ENCODE results near the gene STAT5A.
"Not testable (repeated sequence)": the region's sequence is repeated elsewhere in the genome, so short reads cannot be mapped to it uniquely, and the experiment has no call there.

The STAT5A gene

DNA sequence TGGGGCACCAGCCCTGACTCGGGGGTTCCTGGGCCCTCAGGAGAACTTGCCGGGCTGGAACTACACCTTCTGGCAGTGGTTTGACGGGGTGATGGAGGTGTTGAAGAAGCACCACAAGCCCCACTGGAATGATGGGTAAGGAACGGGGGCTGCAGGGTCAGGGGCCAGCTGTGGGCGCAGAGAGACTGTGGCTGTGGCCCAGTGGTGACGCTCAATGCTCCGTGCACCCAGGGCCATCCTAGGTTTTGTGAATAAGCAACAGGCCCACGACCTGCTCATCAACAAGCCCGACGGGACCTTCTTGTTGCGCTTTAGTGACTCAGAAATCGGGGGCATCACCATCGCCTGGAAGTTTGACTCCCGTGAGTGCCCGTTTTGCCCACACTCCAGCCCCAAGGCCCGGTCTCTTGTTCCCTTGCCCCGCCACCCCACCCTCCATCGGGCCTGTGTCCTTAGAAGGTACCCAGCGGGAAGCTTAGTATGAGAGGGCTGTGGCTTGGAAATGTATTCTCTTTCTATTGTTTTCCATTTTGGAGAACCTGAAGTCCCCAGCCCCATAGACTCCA is 19.1 kb downstream of the STAT5A start:
- DNase-seq (ENCODE audit: low read depth, low spot score), result no peak

- no peak for DNase-seq (ENCODE audit: low read depth, low spot score)
These were observed 20.1 kb downstream of the STAT5A start for GRCh38 chr17:42308446-42308845.

DNA sequence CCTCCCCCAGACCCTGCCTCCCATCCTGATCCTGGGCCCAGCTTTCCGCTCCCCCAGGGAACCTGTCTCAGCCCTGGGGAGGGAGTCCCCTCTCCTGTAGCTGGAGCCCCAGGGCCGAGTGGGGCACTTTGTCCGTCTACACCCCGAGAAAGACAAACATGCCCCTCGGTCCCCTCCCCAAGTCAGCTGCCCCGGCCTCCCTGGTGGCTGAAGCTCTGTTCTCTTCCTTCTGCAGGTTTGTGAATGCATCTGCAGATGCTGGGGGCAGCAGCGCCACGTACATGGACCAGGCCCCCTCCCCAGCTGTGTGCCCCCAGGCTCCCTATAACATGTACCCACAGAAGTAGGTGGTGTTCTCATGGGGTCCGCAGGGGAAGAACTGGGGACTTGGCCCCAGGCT is 20.8 kb downstream of the STAT5A start:
- DNase-seq (ENCODE audit: low read depth, low spot score), result no peak

DNA sequence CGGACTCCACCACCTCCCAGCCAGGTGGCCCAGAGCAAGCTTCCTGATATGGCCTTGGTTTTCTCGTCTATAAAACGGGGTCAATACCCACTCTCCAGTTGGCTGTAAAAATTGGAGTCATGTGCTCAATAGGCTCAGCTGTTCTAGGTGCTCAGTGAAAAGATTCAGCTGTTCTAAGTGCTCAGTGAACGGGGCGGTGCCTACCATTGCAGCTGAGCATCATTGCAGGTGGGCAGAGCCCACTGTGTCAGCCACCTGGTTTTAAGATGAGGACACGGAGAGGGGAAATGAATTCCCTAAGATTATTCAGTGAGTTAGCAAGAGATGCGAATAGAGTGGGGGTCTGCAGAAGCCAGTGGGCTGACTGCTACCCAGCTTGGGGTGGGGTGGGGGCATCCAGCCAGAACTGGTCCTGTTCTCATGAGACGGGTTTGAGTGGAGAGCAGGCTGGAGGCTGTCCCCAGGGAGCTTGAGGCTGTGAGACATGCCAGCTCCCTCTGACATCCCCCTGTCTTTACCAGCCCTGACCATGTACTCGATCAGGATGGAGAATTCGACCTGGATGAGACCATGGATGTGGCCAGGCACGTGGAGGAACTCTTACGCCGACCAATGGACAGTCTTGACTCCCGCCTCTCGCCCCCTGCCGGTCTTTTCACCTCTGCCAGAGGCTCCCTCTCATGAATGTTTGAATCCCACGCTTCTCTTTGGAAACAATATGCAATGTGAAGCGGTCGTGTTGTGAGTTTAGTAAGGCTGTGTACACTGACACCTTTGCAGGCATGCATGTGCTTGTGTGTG is 21.9 kb downstream of the STAT5A start:
- DNase-seq (ENCODE audit: low read depth, low spot score), result no peak

DNA sequence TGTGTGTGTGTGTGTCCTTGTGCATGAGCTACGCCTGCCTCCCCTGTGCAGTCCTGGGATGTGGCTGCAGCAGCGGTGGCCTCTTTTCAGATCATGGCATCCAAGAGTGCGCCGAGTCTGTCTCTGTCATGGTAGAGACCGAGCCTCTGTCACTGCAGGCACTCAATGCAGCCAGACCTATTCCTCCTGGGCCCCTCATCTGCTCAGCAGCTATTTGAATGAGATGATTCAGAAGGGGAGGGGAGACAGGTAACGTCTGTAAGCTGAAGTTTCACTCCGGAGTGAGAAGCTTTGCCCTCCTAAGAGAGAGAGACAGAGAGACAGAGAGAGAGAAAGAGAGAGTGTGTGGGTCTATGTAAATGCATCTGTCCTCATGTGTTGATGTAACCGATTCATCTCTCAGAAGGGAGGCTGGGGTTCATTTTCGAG is 22.5 kb downstream of the STAT5A start:
- no peak for DNase-seq (ENCODE audit: low read depth, low spot score)

- no peak for DNase-seq (ENCODE audit: low read depth, low spot score)
These were observed 23.1 kb downstream of the STAT5A start for GRCh38 chr17:42311240-42312034.

- DNase-seq (ENCODE audit: low read depth, low spot score), result no peak
These were observed 23.7 kb downstream of the STAT5A start for GRCh38 chr17:42312035-42312284.

GRCh38 chr17:42312285-42313130 is 24.2 kb downstream of the STAT5A start:
- no peak for DNase-seq (ENCODE audit: low read depth, low spot score)

- no peak for DNase-seq (ENCODE audit: low read depth, low spot score)
These were observed 25.1 kb downstream of the STAT5A start for GRCh38 chr17:42313389-42313772.

DNA sequence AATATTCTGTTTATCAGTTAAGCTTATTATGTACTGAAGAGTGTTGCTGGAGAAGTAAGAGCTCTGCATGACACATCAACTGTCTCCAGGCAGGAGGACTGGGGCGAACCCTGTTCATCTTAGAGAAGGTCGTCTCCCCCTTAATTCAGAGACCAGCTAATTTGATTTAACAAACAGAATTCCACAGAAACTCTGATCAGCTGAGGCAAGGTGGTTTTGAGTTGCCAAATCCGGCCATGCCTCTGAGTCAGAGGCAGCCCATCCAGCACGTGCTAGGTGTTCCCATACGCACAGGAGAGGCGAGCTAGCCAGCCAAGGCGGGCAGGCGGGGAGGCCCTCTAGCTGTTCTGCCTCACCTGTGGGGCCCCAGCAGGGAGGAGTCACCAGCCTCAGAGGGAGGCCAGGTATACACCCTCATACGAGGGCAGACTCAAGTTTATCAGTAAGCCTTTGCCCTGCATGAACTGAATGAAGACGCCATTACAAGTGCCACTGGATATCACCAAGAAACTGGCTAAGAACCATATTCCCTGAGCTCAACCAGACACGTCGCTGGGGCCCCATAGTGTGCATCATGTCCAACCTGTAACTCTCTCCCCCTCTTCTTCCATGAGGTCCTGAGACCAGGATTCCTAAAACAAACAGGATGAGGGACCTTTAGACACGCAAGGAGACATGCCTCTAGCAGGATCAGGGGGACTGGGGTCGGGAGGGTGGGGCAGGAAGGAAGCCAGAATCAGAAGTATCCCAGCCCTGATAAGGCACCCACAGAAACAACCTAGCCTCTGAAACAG is 25.7 kb downstream of the STAT5A start:
- DNase-seq (ENCODE audit: low read depth, low spot score), result no peak

GRCh38 chr17:42315402-42316156 is 27.3 kb downstream of the STAT5A start:
- no peak for DNase-seq (ENCODE audit: low read depth, low spot score)

DNA sequence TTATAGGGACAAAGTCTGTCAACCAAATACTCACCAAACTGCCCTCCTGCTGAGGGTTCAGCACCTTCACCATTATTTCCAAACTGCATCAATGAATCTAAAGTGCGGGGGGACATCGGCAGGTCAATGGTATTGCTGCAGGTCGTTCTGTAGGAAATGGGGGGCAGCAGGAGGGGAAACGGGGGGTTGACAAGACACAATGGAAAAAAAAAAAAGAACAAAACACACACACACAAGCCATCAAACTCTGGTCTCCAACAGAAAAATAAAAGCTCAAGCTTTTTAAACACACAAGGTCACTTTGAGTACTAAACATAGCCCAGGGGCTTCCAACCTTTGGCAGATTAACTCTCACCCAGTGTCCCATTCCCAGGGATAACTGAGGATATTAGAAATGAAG is 28.5 kb downstream of the STAT5A start:
- no peak for DNase-seq (ENCODE audit: low read depth, low spot score)

DNA sequence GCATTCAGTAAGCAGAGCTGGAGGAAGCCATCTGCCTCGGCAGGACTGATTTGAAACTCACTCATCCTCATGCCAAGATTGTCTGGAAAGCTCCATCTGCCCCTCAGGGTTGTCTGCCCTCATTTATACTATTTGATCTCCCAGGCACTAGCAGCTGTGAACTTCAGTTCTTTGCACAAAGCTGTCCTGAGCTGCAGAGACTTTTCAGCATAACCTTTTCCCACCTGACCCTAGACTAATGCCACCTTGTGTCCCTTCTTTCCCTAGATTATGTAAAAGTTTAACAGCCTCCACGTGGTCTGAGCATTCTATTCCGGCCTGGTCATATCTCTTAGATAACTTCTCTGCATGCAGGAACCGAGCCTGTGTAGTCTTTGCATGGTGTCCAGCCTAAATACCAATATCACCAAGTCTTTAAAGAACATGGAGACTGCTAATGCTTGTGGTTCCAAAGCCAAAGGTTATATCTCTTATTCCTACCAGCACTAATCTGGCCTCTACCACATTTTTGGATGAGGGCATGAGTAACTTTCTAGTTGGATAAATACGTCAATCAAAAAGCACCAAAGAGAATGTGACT is 29.1 kb downstream of the STAT5A start:
- DNase-seq (ENCODE audit: low read depth, low spot score), result no peak

DNA sequence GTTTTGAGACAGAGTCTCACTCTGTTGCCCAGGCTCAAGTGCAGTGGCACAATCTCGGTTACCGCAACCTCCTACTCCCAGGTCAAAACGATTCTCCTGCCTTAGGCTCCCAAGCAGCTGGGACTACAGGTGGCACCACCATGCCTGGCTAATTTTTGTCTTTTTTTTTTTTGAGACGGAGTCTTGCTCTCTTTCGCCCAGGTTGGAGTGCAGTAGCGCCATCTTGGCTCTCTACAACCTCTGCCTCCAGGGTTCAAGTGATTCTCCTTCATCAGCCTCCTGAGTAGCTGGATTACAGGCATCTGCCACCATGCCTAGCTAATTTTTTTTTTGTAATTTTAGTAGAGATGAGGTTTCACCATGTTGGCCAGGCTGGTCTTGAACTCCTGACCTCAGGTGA is 29.7 kb downstream of the STAT5A start:
- DNase-seq (ENCODE audit: low read depth, low spot score), result not testable (repeated sequence)

DNA sequence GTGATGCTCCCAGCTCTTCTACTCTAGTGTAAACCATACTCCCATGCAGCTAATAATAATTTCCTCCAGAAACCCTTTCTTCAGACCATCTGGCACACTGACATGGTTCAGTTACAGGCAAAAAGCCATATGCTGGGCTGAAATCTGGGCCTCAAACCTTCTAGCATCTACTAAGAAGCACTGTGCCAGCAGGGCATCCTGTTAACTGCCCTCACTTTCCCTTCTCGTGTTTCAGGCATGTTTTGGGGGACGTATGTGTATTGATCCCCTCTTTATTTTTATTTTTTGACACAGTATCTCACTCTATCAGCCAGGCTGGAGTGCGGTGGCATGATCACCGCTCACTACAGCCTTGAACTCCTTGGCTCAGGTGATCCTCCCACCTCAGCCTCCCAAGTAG is 33.3 kb downstream of the STAT5A start:
- DNase-seq (ENCODE audit: low read depth, low spot score), result no peak

GRCh38 chr17:42322382-42323267 is 34.3 kb downstream of the STAT5A start:
- peak; percentile 87 for DNase-seq (ENCODE audit: low read depth, low spot score)

DNA sequence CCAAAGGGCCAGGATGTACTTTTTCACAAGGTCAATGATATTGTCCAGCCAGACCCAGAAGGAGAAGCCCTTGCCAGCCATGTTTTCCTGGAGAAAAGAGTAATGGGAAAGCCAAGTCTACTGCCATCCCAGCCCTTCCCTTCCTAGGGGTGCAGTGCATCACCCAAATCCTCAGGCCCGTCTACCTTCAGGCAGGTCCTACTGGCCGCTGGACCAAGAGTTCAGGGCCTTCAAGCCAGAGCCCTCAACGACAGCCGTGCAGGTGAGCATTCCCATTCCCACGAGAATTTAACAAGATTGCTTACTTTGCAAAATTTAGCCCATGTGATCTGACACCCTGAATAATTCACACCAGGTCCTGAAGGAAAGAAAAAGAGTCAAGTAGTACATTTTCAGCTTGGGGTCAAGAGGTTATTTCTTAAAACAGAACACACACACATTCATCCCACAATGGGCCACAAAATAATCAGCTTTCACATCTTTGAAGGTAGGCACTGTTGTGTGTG is 35.0 kb downstream of the STAT5A start:
- no peak for DNase-seq (ENCODE audit: low read depth, low spot score)

- DNase-seq (ENCODE audit: low read depth, low spot score), result no peak
These were observed 36.7 kb downstream of the STAT5A start for GRCh38 chr17:42325026-42325425.

Measured in smooth muscle cell of the brain vasculature (primary cell).